Measurements from ENCODE around the gene SRPK3.

SRPK3 gene

GRCh38 chrX:153789654-153790053, 8.8 kb downstream of the SRPK3 start:
- DNase-seq: no peak

- DNase-seq: no peak
Measured at GRCh38 chrX:153791104-153791852, 10.4 kb downstream of the SRPK3 start.

GRCh38 chrX:153792368-153792767, 11.5 kb downstream of the SRPK3 start:
- DNase-seq: no peak

GRCh38 chrX:153793291-153793690, 12.4 kb downstream of the SRPK3 start:
- no peak for DNase-seq

- DNase-seq: peak; percentile 86 to 89
Measured at GRCh38 chrX:153794018-153794896, 13.4 kb downstream of the SRPK3 start, which contains the start of the genes IDH3G and SSR4. Gene IDH3G (minus strand): TSS chrX:153794375. CDS start chrX:153794326, 49 bp downstream. Gene SSR4 (plus strand): TSS chrX:153794668. CDS start chrX:153794688, 20 bp downstream.

GRCh38 chrX:153794897-153795816, 14.3 kb downstream of the SRPK3 start:
- DNase-seq: peak in 1 of 2 experiments; percentile 9

- no peak for DNase-seq
Measured at GRCh38 chrX:153797415-153798015, 16.7 kb downstream of the SRPK3 start.

- DNase-seq: no peak
Measured at GRCh38 chrX:153799326-153799725, 18.5 kb downstream of the SRPK3 start.

- no peak for DNase-seq
Measured at GRCh38 chrX:153800177-153800722, 19.4 kb downstream of the SRPK3 start.

GRCh38 chrX:153800746-153801145, 19.9 kb downstream of the SRPK3 start:
- no peak for DNase-seq

GRCh38 chrX:153801669-153802068, 20.8 kb downstream of the SRPK3 start:
- no peak for DNase-seq

- DNase-seq: no peak
Measured at GRCh38 chrX:153802513-153803045, 21.7 kb downstream of the SRPK3 start.

GRCh38 chrX:153803211-153804099, 22.6 kb downstream of the SRPK3 start:
- no peak for DNase-seq

- no peak for DNase-seq
Measured at GRCh38 chrX:153804100-153804595, 23.3 kb downstream of the SRPK3 start.

- no peak for DNase-seq
Measured at GRCh38 chrX:153804621-153805020, 23.8 kb downstream of the SRPK3 start.

- DNase-seq: no peak
Measured at GRCh38 chrX:153805436-153805835, 24.6 kb downstream of the SRPK3 start.

- DNase-seq: no peak
Measured at GRCh38 chrX:153806999-153807575, 26.2 kb downstream of the SRPK3 start.

GRCh38 chrX:153807976-153808375, 27.1 kb downstream of the SRPK3 start:
- DNase-seq: no peak

GRCh38 chrX:153812220-153812619, 31.4 kb downstream of the SRPK3 start:
- DNase-seq: no peak

GRCh38 chrX:153813161-153813560, 32.3 kb downstream of the SRPK3 start:
- no peak for DNase-seq

Measured in activated CD4-positive, alpha-beta T cell treated with anti-CD3 and anti-CD28 coated beads, Interleukin-2, amount 50 U/mL, for 4 hours (primary cell).